Measurements from ENCODE around the gene GABRD. TPM values are rescaled to one million over a fixed set of nuclear protein-coding genes. Genes with fewer than 3 reads are reported as not detected.

Gene GABRD
- total RNA-seq, 1 experiment from 2014 or later, result 2.1 TPM

DNA sequence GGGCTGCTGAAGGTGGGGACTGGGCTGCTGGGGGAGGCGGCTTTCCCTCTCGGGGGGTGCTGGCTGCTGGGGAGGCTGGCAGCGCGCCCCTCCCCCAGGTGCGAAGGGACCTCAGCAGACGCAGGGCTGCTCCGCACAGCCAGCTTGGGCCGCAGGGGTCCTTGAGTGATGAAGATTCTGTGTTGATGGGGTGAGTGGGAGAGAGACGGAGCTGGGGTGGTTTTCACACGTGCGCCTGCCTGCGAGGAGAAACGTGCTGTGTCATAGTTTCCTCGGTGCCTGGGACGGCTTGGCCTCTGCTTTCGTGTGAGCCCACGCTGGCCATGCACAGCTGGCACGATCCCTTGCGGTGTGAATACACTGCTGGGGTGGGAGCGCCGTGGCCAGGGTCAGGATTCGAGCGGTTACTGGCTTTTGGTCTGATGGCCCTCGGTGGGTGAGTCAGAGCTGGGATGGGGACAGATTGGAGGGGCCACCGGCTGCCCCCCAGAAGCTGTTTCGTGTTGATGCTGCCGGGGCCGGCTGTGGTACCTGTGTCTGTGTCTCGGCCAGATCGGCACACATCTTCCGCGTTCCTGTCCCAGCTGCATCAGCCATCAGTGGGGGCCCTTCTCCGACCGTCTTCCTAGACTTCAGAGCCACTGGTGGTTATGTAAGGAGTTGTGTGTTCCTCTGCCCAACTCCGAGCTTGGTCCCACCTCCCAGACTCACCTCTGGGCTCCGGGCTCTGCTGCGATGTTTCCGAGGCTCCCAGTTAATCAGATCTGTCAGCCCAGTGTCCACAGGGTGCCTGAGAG lies 56.0 kb downstream of the GABRD start:
- DNase-seq (ENCODE audit: low spot score), result peak; percentile 43

DNA sequence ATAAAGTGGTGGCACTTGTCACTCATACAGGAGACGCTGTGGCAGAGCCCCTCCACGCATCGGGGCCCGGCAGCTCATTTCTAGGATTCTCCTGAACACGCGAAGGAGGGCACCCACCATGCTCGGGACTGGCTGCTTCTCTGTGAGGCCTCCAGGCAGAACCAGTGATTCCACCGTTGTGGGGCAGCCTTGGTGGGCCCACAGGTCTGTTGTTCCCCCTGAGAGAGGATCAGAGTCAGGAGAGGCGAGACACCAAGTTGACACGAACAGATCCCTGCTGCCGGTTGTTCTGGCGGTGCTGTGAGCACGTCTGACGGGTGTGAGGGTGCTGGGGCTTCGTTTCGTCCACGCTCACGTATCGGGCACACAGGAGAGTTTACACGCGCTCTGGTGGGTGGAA lies 57.7 kb downstream of the GABRD start:
- DNase-seq (ENCODE audit: low spot score), result no peak

- DNase-seq (ENCODE audit: low spot score), result no peak
Measured at GRCh38 chr1:2078170-2078569, 59.0 kb downstream of the GABRD start.

- DNase-seq (ENCODE audit: low spot score), result no peak
Measured at GRCh38 chr1:2079396-2080085, 60.4 kb downstream of the GABRD start.

- no peak for DNase-seq (ENCODE audit: low spot score)
Measured at GRCh38 chr1:2080140-2080539, 61.0 kb downstream of the GABRD start.

Other genes with a start within 250 kb of the GABRD start
- 27.4 and 36.7 TPM in 2 replicates for gene NADK, start 240.9 kb upstream of the GABRD start, total RNA-seq (2014; rRNA removed; shearing (Covaris generic))
- 75.8 and 79.8 TPM in 2 replicates for gene GNB1, start 128.3 kb upstream of the GABRD start, total RNA-seq (2014; rRNA removed; shearing (Covaris generic))
- not detected in 2 replicates for gene CALML6, start 104.1 kb upstream of the GABRD start, total RNA-seq (2014; rRNA removed; shearing (Covaris generic))
- gene TMEM52, start 100.1 kb upstream of the GABRD start, total RNA-seq (2014; rRNA removed; shearing (Covaris generic)), result 0.29 and 1.3 TPM in 2 replicates
- gene CFAP74, start 15.6 kb upstream of the GABRD start, total RNA-seq (2014; rRNA removed; shearing (Covaris generic)), result not detected in 2 replicates
- gene PRKCZ, start 31.1 kb downstream of the GABRD start, total RNA-seq (2014; rRNA removed; shearing (Covaris generic)), result 8.9 and 11.4 TPM in 2 replicates
- gene FAAP20, start 175.4 kb downstream of the GABRD start, total RNA-seq (2014; rRNA removed; shearing (Covaris generic)), result 24.5 and 28.5 TPM in 2 replicates
- 3.3 and 172 TPM in 2 replicates for gene SKI, start 209.0 kb downstream of the GABRD start, total RNA-seq (2014; rRNA removed; shearing (Covaris generic))